ENCODE measurements around the gene TCEA2. TPM values are rescaled to one million over a fixed set of nuclear protein-coding genes. Genes with fewer than 3 reads are reported as not detected.
A peak's percentile ranks its signal among the peaks of the same experiment; 100 is the strongest.

TCEA2 gene
- total and polyA plus RNA-seq, 2 of the 13 experiments (the other 11 are each of a cell fraction or from before 2014, with no cell fraction given), result 28.1 to 33.7 TPM

DNA sequence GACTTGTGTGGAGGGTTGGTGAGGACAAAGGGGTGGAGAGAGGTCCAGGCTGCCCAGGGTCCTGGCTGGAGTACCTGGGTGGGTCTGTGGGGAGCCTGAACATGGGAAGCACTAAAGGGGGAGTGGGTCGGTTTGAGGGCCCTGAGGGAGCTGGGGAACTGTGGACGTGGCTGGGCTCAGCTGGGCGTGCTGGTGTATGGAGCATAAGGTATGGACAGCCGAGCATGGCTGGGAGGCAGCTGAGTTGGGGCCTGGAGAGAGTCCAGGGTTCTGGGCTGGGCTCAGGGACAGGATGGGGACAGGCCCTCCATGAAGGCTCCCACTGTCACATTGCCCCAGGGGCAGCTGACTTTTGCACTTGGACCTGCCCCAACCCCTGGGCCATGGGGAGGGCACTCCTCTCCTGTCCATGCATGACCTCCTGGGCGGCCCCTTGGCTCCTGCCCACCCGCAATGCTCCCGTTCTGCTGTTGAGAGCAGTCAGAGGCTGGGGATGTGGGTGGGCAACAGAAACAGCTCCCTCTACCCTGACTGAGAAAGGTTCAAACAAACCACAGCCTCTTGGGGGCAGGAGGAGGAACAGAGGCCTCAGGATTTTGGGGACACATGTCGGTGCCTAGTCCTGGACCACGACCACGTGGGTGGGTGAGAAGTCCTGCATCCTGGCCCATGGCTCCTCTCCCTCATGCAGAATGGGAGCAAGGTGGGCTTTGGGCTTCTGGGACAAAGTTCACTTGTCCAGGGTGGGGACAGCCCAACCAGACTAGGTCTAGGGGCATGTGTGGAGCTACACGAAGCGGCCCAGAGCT lies 22.6 kb upstream of the TCEA2 start (continued):
- TF ChIP-seq GPBP1L1 (CRISPR knock-in tag; IDR thresholded peaks at IDR 0.05), result no peak
- no peak for TF ChIP-seq MZF1 (CRISPR knock-in tag; IDR thresholded peaks at IDR 0.05; ENCODE audit: borderline replicate concordance)
- TF ChIP-seq ZEB1 (IDR thresholded peaks at IDR 0.05; ENCODE audit: insufficient replicate concordance, low read depth), result peak; percentile 51
- no peak; the same call in 1 of the 2 replicates for TF ChIP-seq REL (CRISPR knock-in tag; conservative IDR thresholded peaks at IDR 0.05)
- no peak for TF ChIP-seq ZNF839 (CRISPR knock-in tag; IDR thresholded peaks at IDR 0.05; ENCODE audit: borderline replicate concordance)
- peak; percentile 82; the same call in 1 of the 2 replicates for TF ChIP-seq MTF2 (CRISPR knock-in tag; IDR thresholded peaks at IDR 0.05; ENCODE audit: borderline replicate concordance)
- no peak for TF ChIP-seq ISX (CRISPR knock-in tag; conservative IDR thresholded peaks at IDR 0.05)
- no peak for TF ChIP-seq ZNF24 (IDR thresholded peaks at IDR 0.05)
- TF ChIP-seq, protein P1, sequence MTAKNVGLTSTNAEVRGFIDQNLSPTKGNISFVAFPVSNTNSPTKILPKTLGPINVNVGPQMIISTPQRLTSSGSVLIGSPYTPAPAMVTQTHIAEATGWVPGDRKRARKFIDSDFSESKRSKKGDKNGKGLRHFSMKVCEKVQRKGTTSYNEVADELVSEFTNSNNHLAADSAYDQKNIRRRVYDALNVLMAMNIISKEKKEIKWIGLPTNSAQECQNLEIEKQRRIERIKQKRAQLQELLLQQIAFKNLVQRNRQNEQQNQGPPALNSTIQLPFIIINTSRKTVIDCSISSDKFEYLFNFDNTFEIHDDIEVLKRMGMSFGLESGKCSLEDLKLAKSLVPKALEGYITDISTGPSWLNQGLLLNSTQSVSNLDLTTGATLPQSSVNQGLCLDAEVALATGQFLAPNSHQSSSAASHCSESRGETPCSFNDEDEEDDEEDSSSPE (CRISPR knock-in tag; IDR thresholded peaks at IDR 0.05), result no peak
- TF ChIP-seq PRMT3 (CRISPR knock-in tag; IDR thresholded peaks at IDR 0.05; ENCODE audit: borderline replicate concordance, low read depth), result peak; percentile 38; the same call in 1 of the 2 replicates
- TF ChIP-seq HDAC1 (CRISPR knock-in tag; IDR thresholded peaks at IDR 0.05), result peak; percentile 54; the same call in 1 of the 2 replicates
- TF ChIP-seq ZNF777 (CRISPR knock-in tag; IDR thresholded peaks at IDR 0.05), result no peak; the same call in 1 of the 2 replicates
- TF ChIP-seq KDM6A (CRISPR knock-in tag; IDR thresholded peaks at IDR 0.05; ENCODE audit: low read depth), result 0 out of 2 replicates have a peak, but pooled peaks have one; percentile 24
- no peak for TF ChIP-seq NFE2 (CRISPR knock-in tag; IDR thresholded peaks at IDR 0.05)
- no peak for TF ChIP-seq ZFP62 (CRISPR knock-in tag; IDR thresholded peaks at IDR 0.05)
- no peak for TF ChIP-seq ZNF850 (CRISPR knock-in tag; conservative IDR thresholded peaks at IDR 0.05)
- no peak for TF ChIP-seq ZNF660 (CRISPR knock-in tag; IDR thresholded peaks at IDR 0.05; ENCODE audit: borderline replicate concordance, low read depth)
- TF ChIP-seq U2AF2 (IDR thresholded peaks at IDR 0.05; ENCODE audit: low read depth, low read length), result no peak
- TF ChIP-seq ZNF414 (CRISPR knock-in tag; IDR thresholded peaks at IDR 0.05), result no peak; the same call in 1 of the 2 replicates
- TF ChIP-seq, protein P2, sequence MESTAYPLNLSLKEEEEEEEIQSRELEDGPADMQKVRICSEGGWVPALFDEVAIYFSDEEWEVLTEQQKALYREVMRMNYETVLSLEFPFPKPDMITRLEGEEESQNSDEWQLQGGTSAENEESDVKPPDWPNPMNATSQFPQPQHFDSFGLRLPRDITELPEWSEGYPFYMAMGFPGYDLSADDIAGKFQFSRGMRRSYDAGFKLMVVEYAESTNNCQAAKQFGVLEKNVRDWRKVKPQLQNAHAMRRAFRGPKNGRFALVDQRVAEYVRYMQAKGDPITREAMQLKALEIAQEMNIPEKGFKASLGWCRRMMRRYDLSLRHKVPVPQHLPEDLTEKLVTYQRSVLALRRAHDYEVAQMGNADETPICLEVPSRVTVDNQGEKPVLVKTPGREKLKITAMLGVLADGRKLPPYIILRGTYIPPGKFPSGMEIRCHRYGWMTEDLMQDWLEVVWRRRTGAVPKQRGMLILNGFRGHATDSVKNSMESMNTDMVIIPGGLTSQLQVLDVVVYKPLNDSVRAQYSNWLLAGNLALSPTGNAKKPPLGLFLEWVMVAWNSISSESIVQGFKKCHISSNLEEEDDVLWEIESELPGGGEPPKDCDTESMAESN (CRISPR knock-in tag; conservative IDR thresholded peaks at IDR 0.05), result no peak
- no peak for TF ChIP-seq HNF1B (CRISPR knock-in tag; IDR thresholded peaks at IDR 0.05)
- TF ChIP-seq ERF (CRISPR knock-in tag; IDR thresholded peaks at IDR 0.05), result peak; percentile 43
- TF ChIP-seq RCOR2 (CRISPR knock-in tag; IDR thresholded peaks at IDR 0.05), result no peak
- no peak for TF ChIP-seq ZNF543 (CRISPR knock-in tag; IDR thresholded peaks at IDR 0.05)
